ENCODE measurements around the gene OSBPL9.

DNA sequence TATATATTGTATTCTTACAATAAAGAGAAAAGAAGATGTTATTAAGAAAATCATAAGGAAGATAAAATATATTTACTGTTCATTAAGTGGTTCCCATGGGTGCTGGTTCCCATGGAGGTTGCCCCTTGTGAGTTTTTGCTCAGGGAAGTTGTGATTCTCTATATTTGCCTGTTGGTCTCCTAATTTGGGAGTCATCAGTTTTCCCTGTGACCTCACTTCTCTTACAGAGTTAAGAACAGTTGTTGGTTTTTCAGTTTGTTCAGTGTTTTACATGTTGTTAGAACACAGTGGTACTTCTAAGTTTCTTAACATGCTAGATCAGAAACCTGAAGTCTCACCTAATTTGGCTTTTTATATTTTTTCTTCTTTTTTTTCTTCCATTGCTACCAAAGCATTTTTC is 109.2 kb downstream of the OSBPL9 start:
- TF ChIP-seq EZH2 (IDR thresholded peaks at IDR 0.05): no peak
- TF ChIP-seq, protein P1, sequence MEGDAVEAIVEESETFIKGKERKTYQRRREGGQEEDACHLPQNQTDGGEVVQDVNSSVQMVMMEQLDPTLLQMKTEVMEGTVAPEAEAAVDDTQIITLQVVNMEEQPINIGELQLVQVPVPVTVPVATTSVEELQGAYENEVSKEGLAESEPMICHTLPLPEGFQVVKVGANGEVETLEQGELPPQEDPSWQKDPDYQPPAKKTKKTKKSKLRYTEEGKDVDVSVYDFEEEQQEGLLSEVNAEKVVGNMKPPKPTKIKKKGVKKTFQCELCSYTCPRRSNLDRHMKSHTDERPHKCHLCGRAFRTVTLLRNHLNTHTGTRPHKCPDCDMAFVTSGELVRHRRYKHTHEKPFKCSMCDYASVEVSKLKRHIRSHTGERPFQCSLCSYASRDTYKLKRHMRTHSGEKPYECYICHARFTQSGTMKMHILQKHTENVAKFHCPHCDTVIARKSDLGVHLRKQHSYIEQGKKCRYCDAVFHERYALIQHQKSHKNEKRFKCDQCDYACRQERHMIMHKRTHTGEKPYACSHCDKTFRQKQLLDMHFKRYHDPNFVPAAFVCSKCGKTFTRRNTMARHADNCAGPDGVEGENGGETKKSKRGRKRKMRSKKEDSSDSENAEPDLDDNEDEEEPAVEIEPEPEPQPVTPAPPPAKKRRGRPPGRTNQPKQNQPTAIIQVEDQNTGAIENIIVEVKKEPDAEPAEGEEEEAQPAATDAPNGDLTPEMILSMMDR (IDR thresholded peaks at IDR 0.05): no peak
- TF ChIP-seq EZH2phosphoT487 (IDR thresholded peaks at IDR 0.05): no peak
